Neural cell (in vitro differentiated cells): ENCODE measurements around the gene NOP9. TPM values are rescaled to one million over a fixed set of nuclear protein-coding genes. Genes with fewer than 3 reads are reported as not detected.

Source experiments
- H2AFZ ChIP-seq: fragments of 200-600, 300-800 bp; sonication (generic), shearing (Covaris generic); 2 replicates; pipeline ENCODE4 v1.6.0; 2014; ENCODE audit warnings: low read depth, mild to moderate bottlenecking, antibody characterized with exemption, low read length, moderate library complexity
- H3F3A ChIP-seq: fragments of 200-600 bp; shearing (Covaris generic); 2 replicates; pipeline ENCODE4 v1.6.1; 2016; ENCODE audit warnings: mild to moderate bottlenecking, moderate library complexity, mixed read lengths, antibody characterized with exemption, low read length; ENCODE audit not compliant: insufficient read depth, poor library complexity, severe bottlenecking
- H3K27ac ChIP-seq: fragments of 200-600, 300-800 bp; sonication (generic), shearing (Covaris generic); 2 replicates; pipeline ENCODE4 v1.5.1; 2014; ENCODE audit warnings: mild to moderate bottlenecking, low read length, moderate library complexity
- H3K27me3 ChIP-seq: fragments of 300-800, 200-600 bp; sonication (generic), shearing (Covaris generic); 2 replicates; pipeline ENCODE4 v1.6.0; 2014; ENCODE audit warnings: mild to moderate bottlenecking, low read depth, low read length, moderate library complexity; ENCODE audit not compliant: insufficient read depth
- H3K36me3 ChIP-seq: fragments of 300-800, 200-600 bp; sonication (generic), shearing (Covaris generic); 2 replicates; pipeline ENCODE4 v1.5.1; 2014; ENCODE audit warnings: mild to moderate bottlenecking, antibody characterized with exemption, low read length, moderate library complexity; ENCODE audit not compliant: insufficient read depth
- H3K4me2 ChIP-seq: fragments of 300-800, 200-600 bp; sonication (generic), shearing (Covaris generic); 2 replicates; pipeline ENCODE4 v1.6.0; 2014; ENCODE audit warnings: mild to moderate bottlenecking, low read length
- H3K4me3 ChIP-seq: fragments of 300-800, 200-600 bp; sonication (generic), shearing (Covaris generic); 2 replicates; pipeline ENCODE4 v1.5.1; 2014; ENCODE audit warnings: mild to moderate bottlenecking, low read length, moderate library complexity
- H3K79me2 ChIP-seq: fragments of 200-600 bp; shearing (Covaris generic); replicated peaks from 2 replicates; pipeline ENCODE4 v1.6.0; 2014; ENCODE audit warnings: mild to moderate bottlenecking, low read length, moderate library complexity; ENCODE audit not compliant: insufficient read depth
- H3K9ac ChIP-seq: fragments of 300-800, 200-600 bp; sonication (generic), shearing (Covaris generic); 2 replicates; pipeline ENCODE4 v1.6.1; 2016; ENCODE audit warnings: mild to moderate bottlenecking, low read length, mixed read lengths
- H3K9me2 ChIP-seq: fragments of 200-600 bp; shearing (Covaris generic); 2 replicates; pipeline ENCODE4 v1.6.1; 2016; ENCODE audit warnings: mild to moderate bottlenecking, low read length, mixed read lengths; ENCODE audit not compliant: insufficient read depth
- H3K9me3 ChIP-seq: fragments of 200-600, 300-800 bp; sonication (generic), shearing (Covaris generic); 2 replicates; pipeline ENCODE4 v1.6.1; 2016; ENCODE audit warnings: mild to moderate bottlenecking, mixed run types, low read length, moderate library complexity, mixed read lengths
- H4K20me1 ChIP-seq: fragments of 200-600 bp; shearing (Covaris generic); 2 replicates; pipeline ENCODE4 v1.6.1; 2016; ENCODE audit warnings: mild to moderate bottlenecking, mixed run types; ENCODE audit not compliant: insufficient read depth
- CTCF ChIP-seq: fragments of 450-650 bp; IDR thresholded peaks from 2 replicates; pipeline ENCODE4 v1.5.1; 2014; ENCODE audit warnings: antibody characterized with exemption, mild to moderate bottlenecking, moderate library complexity; ENCODE audit not compliant: poor library complexity, severe bottlenecking
- EP300 ChIP-seq: fragments of 450-650 bp; conservative IDR thresholded peaks from 2 replicates; pipeline ENCODE4 v1.6.1; 2014; ENCODE audit warnings: antibody characterized with exemption, mild to moderate bottlenecking, moderate library complexity; ENCODE audit not compliant: poor library complexity, severe bottlenecking
- EZH2 ChIP-seq: fragments of 200-600, 300-800 bp; shearing (Covaris generic), sonication (generic); IDR thresholded peaks from 2 replicates; pipeline ENCODE4 v1.6.1; 2014; ENCODE audit warnings: antibody characterized with exemption, low read length, borderline replicate concordance, mild to moderate bottlenecking; ENCODE audit not compliant: insufficient read depth, poor library complexity, severe bottlenecking
- MXI1 ChIP-seq: fragments of 450-650 bp; conservative IDR thresholded peaks from 2 replicates; pipeline ENCODE4 v1.6.1; 2014; ENCODE audit warnings: antibody characterized with exemption, mild to moderate bottlenecking; ENCODE audit not compliant: poor library complexity, severe bottlenecking
- POLR2AphosphoS5 ChIP-seq: IDR thresholded peaks from 2 replicates; pipeline ENCODE4 v1.6.1; 2012
- RAD21 ChIP-seq: fragments of 450-650 bp; conservative IDR thresholded peaks from 2 replicates; pipeline ENCODE4 v1.6.1; 2014; ENCODE audit warnings: antibody characterized with exemption, mild to moderate bottlenecking, moderate library complexity
- REST ChIP-seq: IDR thresholded peaks from 2 replicates; pipeline ENCODE4 v1.6.1; 2012; ENCODE audit warnings: borderline replicate concordance
- SMC3 ChIP-seq: fragments of 450-650 bp; conservative IDR thresholded peaks from 2 replicates; pipeline ENCODE4 v1.6.1; 2014; ENCODE audit warnings: antibody characterized with exemption, mild to moderate bottlenecking, moderate library complexity; ENCODE audit not compliant: poor library complexity
- TAF1 ChIP-seq: IDR thresholded peaks from 2 replicates; pipeline ENCODE4 v1.6.1; 2012; ENCODE audit warnings: low read depth
- polyA minus RNA-seq: library from RNA; depleted of rRNA, polyadenylated mRNA; stranded (reverse); fragments of >200 nt; gene quantifications from 2 replicates; pipeline ENCODE4 v1.2.3, GENCODE V29; 2014
- polyA plus RNA-seq: library from polyadenylated mRNA; depleted of rRNA; stranded (reverse); fragments of >200 nt; gene quantifications from 2 replicates; pipeline ENCODE4 v1.2.3, GENCODE V29; 2014

Gene NOP9
- polyA plus RNA-seq (13.0 and 19.5 TPM in 2 replicates), polyA minus RNA-seq (26.2 and 31.9 TPM in 2 replicates)

- Histone ChIP-seq H3K9me2 (no peaks in the 10 kb centered on the region), H3K36me3 (no peaks in the 10 kb centered on the region), H3K4me2 (peak within 1 kb of the TSS; percentile 95), H3F3A (no peaks in the 10 kb centered on the region), H2AFZ (peak within 1 kb of the TSS; percentile 91), H3K27ac (peak within 1 kb of the TSS; percentile 42), H3K4me3 (peak within 1 kb of the TSS; percentile 97), H3K27me3 (no peaks in the 10 kb centered on the region), H3K9ac (peak within 1 kb of the TSS; percentile 70), H4K20me1 (no peaks in the 10 kb centered on the region), H3K9me3 (no peaks in the 10 kb centered on the region), H3K79me2 (no peaks in the 10 kb centered on the region)
- TF ChIP-seq REST (no peak), RAD21 (no peak), CTCF (no peak), SMC3 (no peak), EZH2 (no peak), POLR2AphosphoS5 (peak; percentile 81), MXI1 (peak; percentile 97), EP300 (peak; percentile 40), TAF1 (no peak)
Measured at GRCh38 chr14:24299255-24300191, at the start of gene NOP9, which contains the start of gene DHRS1. Gene NOP9 (plus strand): TSS chr14:24299850. CDS start chr14:24299955, 105 bp downstream. Gene DHRS1 (minus strand): TSS chr14:24299780. CDS start chr14:24299106, 674 bp downstream.

- Histone ChIP-seq H4K20me1 (no peaks in the 10 kb centered on the region), H3K9me2 (no peaks in the 10 kb centered on the region), H3K9me3 (no peaks in the 10 kb centered on the region), H3K9ac (no peak overlapping the region), H3K27ac (no peak overlapping the region), H3K4me3 (no peak overlapping the region), H3K36me3 (no peaks in the 10 kb centered on the region), H3F3A (no peaks in the 10 kb centered on the region), H3K4me2 (no peak overlapping the region), H3K27me3 (no peaks in the 10 kb centered on the region), H2AFZ (no peak overlapping the region), H3K79me2 (no peaks in the 10 kb centered on the region)
- TF ChIP-seq EZH2 (no peak), TAF1 (no peak), REST (no peak), SMC3 (no peak), POLR2AphosphoS5 (no peak), RAD21 (no peak), MXI1 (no peak), EP300 (no peak), CTCF (no peak)
Measured at GRCh38 chr14:24250354-24250753, 49.3 kb upstream of the NOP9 start.
